ENCODE results near the gene SLC39A1.

GRCh38 chr1:153973071-153973470 is 9.7 kb upstream of the SLC39A1 start:
- no peak for TF ChIP-seq EZH2 (IDR thresholded peaks at IDR 0.05; ENCODE audit: borderline replicate concordance, low read depth, low read length, poor library complexity, severe bottlenecking)
- no peak for TF ChIP-seq CTCF (conservative IDR thresholded peaks at IDR 0.05; ENCODE audit: low read depth, low read length)

Measured in A673 (cell line).